GM12878 (cell line): ENCODE measurements around the gene NUP205.

ENCODE experiments used
- BHLHE40 ChIP-seq, 2 experiments: fragments of 450-650 bp in 1 of 2; IDR thresholded peaks; 2 replicates each; pipeline ENCODE4 v1.6.1; 2011 to 2017; ENCODE audit warnings: low read depth in 2 of 2, borderline replicate concordance in 1 of 2, improper control_type of control experiment in 1 of 2, low read length in 1 of 2, mild to moderate bottlenecking in 1 of 2
- CEBPB ChIP-seq, 2 experiments: fragments of 150-350 bp in 1 of 2; IDR thresholded peaks; 2 replicates each; pipeline ENCODE4 v1.6.1; 2012 to 2014; ENCODE audit warnings: low read depth in 2 of 2, low read length in 2 of 2, borderline replicate concordance in 1 of 2, inconsistent platforms in 1 of 2
- CTCF ChIP-seq, 3 experiments: IDR thresholded peaks in 2 of 3; conservative IDR thresholded peaks in 1 of 3; 2 replicates each; pipeline ENCODE4 v1.5.1; 2011; ENCODE audit warnings: low read depth in 3 of 3, low read length in 3 of 3, mild to moderate bottlenecking in 3 of 3, control low read depth in 2 of 3, moderate library complexity in 2 of 3, inconsistent platforms in 1 of 3, mixed read lengths in 1 of 3; ENCODE audit not compliant: control insufficient read depth in 2 of 3, insufficient read depth in 1 of 3; ENCODE audit errors: extremely low read depth in 1 of 3
- EP300 ChIP-seq, 2 experiments: fragments of 150-350 bp in 1 of 2; IDR thresholded peaks; 2 replicates each; pipeline ENCODE4 v1.6.1; 2011 to 2012; ENCODE audit warnings: low read depth in 2 of 2, low read length in 2 of 2, borderline replicate concordance in 1 of 2, improper control_type of control experiment in 1 of 2, inconsistent platforms in 1 of 2; ENCODE audit not compliant: control insufficient read depth in 1 of 2
- NR2C2 ChIP-seq: IDR thresholded peaks from 2 replicates; pipeline ENCODE4 v1.6.1; 2011; ENCODE audit warnings: borderline replicate concordance, low read depth; ENCODE audit not compliant: control insufficient read depth, insufficient read length
- POLR2A ChIP-seq: IDR thresholded peaks from 2 replicates; pipeline ENCODE4 v1.6.1; 2011; ENCODE audit warnings: low read depth, mild to moderate bottlenecking, low read length
- POLR2AphosphoS5 ChIP-seq: IDR thresholded peaks from 2 replicates; pipeline ENCODE4 v1.6.1; 2011; ENCODE audit warnings: mild to moderate bottlenecking, low read length, inconsistent platforms
- RFX5 ChIP-seq: IDR thresholded peaks from 2 replicates; pipeline ENCODE4 v1.6.1; 2011; ENCODE audit warnings: low read depth, low read length, improper control_type of control experiment
- TF ChIP-seq, protein P1 (sequence below): IDR thresholded peaks from 2 replicates; pipeline ENCODE4 v1.6.1; 2012; ENCODE audit warnings: low read depth, low read length, improper control_type of control experiment
- TF ChIP-seq, protein P2 (sequence below): fragments of 450-650 bp; IDR thresholded peaks from 2 replicates; pipeline ENCODE4 v1.6.1; 2016; ENCODE audit warnings: mild to moderate bottlenecking

DNA sequence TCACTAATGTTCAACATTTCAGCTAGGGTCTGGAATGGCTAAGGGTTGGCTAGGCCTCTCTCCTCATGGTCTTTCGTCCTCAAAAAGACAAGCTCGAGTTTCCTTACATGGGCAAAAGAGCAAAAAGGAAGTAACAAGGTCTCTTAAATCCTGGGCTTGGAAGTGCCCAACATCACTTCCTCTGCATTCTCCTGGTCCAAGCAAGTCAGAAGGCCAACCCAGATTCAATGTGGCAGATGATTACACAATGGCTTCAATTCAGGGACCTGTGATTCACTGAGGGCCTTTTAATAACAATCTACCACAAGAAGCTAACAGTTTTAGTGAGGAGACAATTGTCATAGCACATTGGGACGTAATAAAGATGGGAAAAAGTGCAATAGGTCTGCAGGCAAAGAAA is 4.4 kb upstream of the NUP205 start:
- TF ChIP-seq CEBPB (IDR thresholded peaks at IDR 0.05; ENCODE audit: borderline replicate concordance in 1 of 2, low read depth in 2 of 2, low read length in 2 of 2) (no peak), CTCF (IDR thresholded peaks at IDR 0.05 in 2 of 3, conservative IDR thresholded peaks at IDR 0.05 in 1 of 3; ENCODE audit: control insufficient read depth in 2 of 3, extremely low read depth in 1 of 3, insufficient read depth in 1 of 3, low read depth in 3 of 3, low read length in 3 of 3) (no peak), POLR2AphosphoS5 (no peak), BHLHE40 (IDR thresholded peaks at IDR 0.05; ENCODE audit: borderline replicate concordance in 1 of 2, low read depth in 2 of 2, low read length in 1 of 2) (no peak), NR2C2 (no peak), POLR2A (no peak), RFX5 (no peak), EP300 (IDR thresholded peaks at IDR 0.05; ENCODE audit: borderline replicate concordance in 1 of 2, control insufficient read depth in 1 of 2, low read depth in 2 of 2, low read length in 2 of 2) (no peak)
- TF ChIP-seq, protein P1, sequence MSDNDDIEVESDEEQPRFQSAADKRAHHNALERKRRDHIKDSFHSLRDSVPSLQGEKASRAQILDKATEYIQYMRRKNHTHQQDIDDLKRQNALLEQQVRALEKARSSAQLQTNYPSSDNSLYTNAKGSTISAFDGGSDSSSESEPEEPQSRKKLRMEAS = no peak
- TF ChIP-seq, protein P2, sequence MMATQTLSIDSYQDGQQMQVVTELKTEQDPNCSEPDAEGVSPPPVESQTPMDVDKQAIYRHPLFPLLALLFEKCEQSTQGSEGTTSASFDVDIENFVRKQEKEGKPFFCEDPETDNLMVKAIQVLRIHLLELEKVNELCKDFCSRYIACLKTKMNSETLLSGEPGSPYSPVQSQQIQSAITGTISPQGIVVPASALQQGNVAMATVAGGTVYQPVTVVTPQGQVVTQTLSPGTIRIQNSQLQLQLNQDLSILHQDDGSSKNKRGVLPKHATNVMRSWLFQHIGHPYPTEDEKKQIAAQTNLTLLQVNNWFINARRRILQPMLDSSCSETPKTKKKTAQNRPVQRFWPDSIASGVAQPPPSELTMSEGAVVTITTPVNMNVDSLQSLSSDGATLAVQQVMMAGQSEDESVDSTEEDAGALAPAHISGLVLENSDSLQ = no peak
